Esophagus muscularis mucosa (tissue), 4 donors: ENCODE measurements around the gene OR4X1.

ENCODE experiments used
- EP300 ChIP-seq: sonication (generic); formaldehyde crosslinking; IDR thresholded peaks from one replicate; pipeline ENCODE4 v1.6.1; 2017; ENCODE audit warnings: antibody characterized with exemption
- POLR2A ChIP-seq: fragments of 450-650 bp; IDR thresholded peaks from one replicate; pipeline ENCODE4 v1.6.1; 2017; ENCODE audit warnings: antibody characterized with exemption, moderate library complexity, mild to moderate bottlenecking, low read depth
- POLR2AphosphoS5 ChIP-seq, 2 donors: sonication (generic); formaldehyde crosslinking; IDR thresholded peaks; one replicate each; pipeline ENCODE4 v1.6.1; 2017; ENCODE audit warnings: antibody characterized with exemption in 2 of 2
- TF ChIP-seq, protein P1 (sequence below), 3 experiments: fragments of 200-600 bp in 2 of 3; fragments of 450-650 bp in 1 of 3; sonication (generic) in 2 of 3; IDR thresholded peaks; one replicate each; pipeline ENCODE4 v1.5.1; 2017 to 2019; ENCODE audit warnings: antibody characterized with exemption in 3 of 3, mild to moderate bottlenecking in 2 of 3, moderate library complexity in 1 of 3

GRCh38 chr11:48248902-48249301 lies 14.8 kb upstream of the OR4X1 start:
- TF ChIP-seq, protein P1, sequence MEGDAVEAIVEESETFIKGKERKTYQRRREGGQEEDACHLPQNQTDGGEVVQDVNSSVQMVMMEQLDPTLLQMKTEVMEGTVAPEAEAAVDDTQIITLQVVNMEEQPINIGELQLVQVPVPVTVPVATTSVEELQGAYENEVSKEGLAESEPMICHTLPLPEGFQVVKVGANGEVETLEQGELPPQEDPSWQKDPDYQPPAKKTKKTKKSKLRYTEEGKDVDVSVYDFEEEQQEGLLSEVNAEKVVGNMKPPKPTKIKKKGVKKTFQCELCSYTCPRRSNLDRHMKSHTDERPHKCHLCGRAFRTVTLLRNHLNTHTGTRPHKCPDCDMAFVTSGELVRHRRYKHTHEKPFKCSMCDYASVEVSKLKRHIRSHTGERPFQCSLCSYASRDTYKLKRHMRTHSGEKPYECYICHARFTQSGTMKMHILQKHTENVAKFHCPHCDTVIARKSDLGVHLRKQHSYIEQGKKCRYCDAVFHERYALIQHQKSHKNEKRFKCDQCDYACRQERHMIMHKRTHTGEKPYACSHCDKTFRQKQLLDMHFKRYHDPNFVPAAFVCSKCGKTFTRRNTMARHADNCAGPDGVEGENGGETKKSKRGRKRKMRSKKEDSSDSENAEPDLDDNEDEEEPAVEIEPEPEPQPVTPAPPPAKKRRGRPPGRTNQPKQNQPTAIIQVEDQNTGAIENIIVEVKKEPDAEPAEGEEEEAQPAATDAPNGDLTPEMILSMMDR (IDR thresholded peaks at IDR 0.05), result no peak
- TF ChIP-seq EP300 (no peak), POLR2A (no peak), POLR2AphosphoS5 (IDR thresholded peaks at IDR 0.05) (no peak)
